DMS153 (cell line): ENCODE data around the gene ABCD1.
"Not testable (repeated sequence)": the region's sequence is repeated elsewhere in the genome, so short reads cannot be mapped to it uniquely, and the experiment has no call there.

Experiments
- DNase-seq: peaks from one replicate; lab custom pipeline; 2025; lab: John Stamatoyannopoulos, UW

The ABCD1 gene

GRCh38 chrX:153724252-153725038 is at the start of gene ABCD1, which contains the start of gene BCAP31:
Gene ABCD1, plus strand, starts transcription at chrX:153724856. Its CDS starts 411 bp downstream, at chrX:153725267.
Gene BCAP31, minus strand, starts transcription at chrX:153724387. Its CDS starts 1,143 bp downstream, at chrX:153723244.
- peak; percentile 81 for DNase-seq

- no peak for DNase-seq
Measured at GRCh38 chrX:153681175-153681574, 43.5 kb upstream of the ABCD1 start.

- DNase-seq = not testable (repeated sequence)
Measured at GRCh38 chrX:153683486-153683885, 41.2 kb upstream of the ABCD1 start.

GRCh38 chrX:153684467-153685155 is 40.0 kb upstream of the ABCD1 start:
- no peak for DNase-seq

GRCh38 chrX:153685156-153685536 is 39.5 kb upstream of the ABCD1 start:
- no peak for DNase-seq

- DNase-seq = no peak
Measured at GRCh38 chrX:153685751-153686696, 38.6 kb upstream of the ABCD1 start.

- DNase-seq = no peak
Measured at GRCh38 chrX:153686711-153687110, 37.9 kb upstream of the ABCD1 start.

- no peak for DNase-seq
Measured at GRCh38 chrX:153687121-153688039, 37.3 kb upstream of the ABCD1 start, which contains the start of gene SLC6A8. Gene SLC6A8, plus strand, starts transcription at chrX:153687926. Its CDS starts 649 bp downstream, at chrX:153688575.

GRCh38 chrX:153688071-153688470 is 36.6 kb upstream of the ABCD1 start:
- no peak for DNase-seq

GRCh38 chrX:153688506-153688905 is 36.1 kb upstream of the ABCD1 start:
- no peak for DNase-seq

GRCh38 chrX:153688911-153689590 is 35.6 kb upstream of the ABCD1 start:
- DNase-seq = no peak

GRCh38 chrX:153689654-153690465 is 34.8 kb upstream of the ABCD1 start:
- DNase-seq = no peak

- no peak for DNase-seq
Measured at GRCh38 chrX:153690466-153690865, 34.2 kb upstream of the ABCD1 start.

- not testable (repeated sequence) for DNase-seq
Measured at GRCh38 chrX:153691032-153691827, 33.4 kb upstream of the ABCD1 start.

- DNase-seq = no peak
Measured at GRCh38 chrX:153692003-153692402, 32.7 kb upstream of the ABCD1 start.

GRCh38 chrX:153692611-153693156 is 32.0 kb upstream of the ABCD1 start:
- no peak for DNase-seq

- DNase-seq = no peak
Measured at GRCh38 chrX:153693216-153694086, 31.2 kb upstream of the ABCD1 start.
